HL-60 (cell line): ENCODE measurements around the gene ADGRG1.
A peak's percentile ranks its signal among the peaks of the same experiment; 100 is the strongest.

Source experiments
- DNase-seq, 2 experiments: peaks; one replicate each; pipeline ENCODE4 v3.0.0-alpha.2; 2010 to 2020; ENCODE audit warnings: low read depth in 1 of 2, low spot score in 1 of 2
- H3K27ac ChIP-seq: fragments of 250-450 bp; sonication (Bioruptor Pico); replicated peaks from 2 replicates; pipeline ENCODE4 v1.5.1; 2020; ENCODE audit warnings: mild to moderate bottlenecking, moderate library complexity
- H3K27me3 ChIP-seq: fragments of 250-450 bp; sonication (Bioruptor Pico); 2 replicates; pipeline ENCODE4 v1.5.1; 2021; ENCODE audit warnings: mild to moderate bottlenecking, moderate library complexity; ENCODE audit not compliant: insufficient read depth, poor library complexity, severe bottlenecking
- H3K4me3 ChIP-seq: replicated peaks from 2 replicates; pipeline ENCODE4 v1.5.1; 2011; ENCODE audit warnings: mild to moderate bottlenecking, control low read depth, low read length; ENCODE audit not compliant: insufficient read depth
- CTCF ChIP-seq: IDR thresholded peaks from one replicate; pipeline ENCODE4 v1.5.1; 2011; ENCODE audit warnings: low read length, control low read depth, inconsistent platforms; ENCODE audit not compliant: insufficient read depth
- GABPA ChIP-seq: IDR thresholded peaks from 2 replicates; pipeline ENCODE4 v1.6.1; 2012; ENCODE audit warnings: low read depth
- POLR2AphosphoS5 ChIP-seq: IDR thresholded peaks from 2 replicates; pipeline ENCODE4 v1.6.1; 2012; ENCODE audit warnings: low read depth
- REST ChIP-seq: IDR thresholded peaks from 2 replicates; pipeline ENCODE4 v1.6.1; 2012; ENCODE audit warnings: low read depth; ENCODE audit not compliant: insufficient replicate concordance
- SPI1 ChIP-seq: IDR thresholded peaks from 2 replicates; pipeline ENCODE4 v1.6.1; 2012; ENCODE audit warnings: low read depth, mild to moderate bottlenecking, borderline replicate concordance

Gene ADGRG1

GRCh38 chr16:57692636-57693035, 64.2 kb downstream of the ADGRG1 start:
- no peak overlapping the region for H3K27ac ChIP-seq
- no peak for DNase-seq
- TF ChIP-seq REST (no peak), SPI1 (no peak), CTCF (no peak), POLR2AphosphoS5 (no peak), GABPA (no peak)
- H3K4me3 ChIP-seq = no peak overlapping the region
- H3K27me3 ChIP-seq = no peaks in the 10 kb centered on the region

GRCh38 chr16:57693550-57693949, 65.1 kb downstream of the ADGRG1 start:
- Histone ChIP-seq H3K27me3 (no peaks in the 10 kb centered on the region), H3K4me3 (no peak overlapping the region), H3K27ac (no peak overlapping the region)
- no peak for DNase-seq
- TF ChIP-seq SPI1 (no peak), GABPA (no peak), REST (no peak), POLR2AphosphoS5 (no peak), CTCF (no peak)

GRCh38 chr16:57694231-57694724, 65.8 kb downstream of the ADGRG1 start:
- Histone ChIP-seq H3K4me3 (no peak overlapping the region), H3K27ac (peak overlapping the region; percentile 97), H3K27me3 (no peaks in the 10 kb centered on the region)
- TF ChIP-seq CTCF = no peak
- no peak for TF ChIP-seq SPI1
- no peak for TF ChIP-seq GABPA
- TF ChIP-seq REST = no peak
- TF ChIP-seq POLR2AphosphoS5 = no peak
- DNase-seq = no peak
